Thoracic aorta (tissue), 2 donors: ENCODE results near the gene TAF6. TPM values are rescaled to one million over a fixed set of nuclear protein-coding genes. Genes with fewer than 3 reads are reported as not detected.

Experiments used
- ATAC-seq: fragments of 150-250 bp; one replicate; pipeline ENCODE4 v1.8.0; 2017; ENCODE audit warnings: low read depth; ENCODE audit not compliant: insufficient number of reproducible peaks, low FRiP score
- DNase-seq: peaks from one replicate; pipeline ENCODE4 v3.0.0-alpha.2; 2020; ENCODE audit warnings: low spot score
- H3K27ac ChIP-seq, 2 donors: fragments of 200-600 bp; sonication (generic); 1 replicate in 1 of 2; 2 replicates in 1 of 2; pipeline ENCODE4 v1.5.1; 2016; ENCODE audit warnings: mild to moderate bottlenecking in 2 of 2, moderate library complexity in 2 of 2
- H3K27me3 ChIP-seq: fragments of 200-600 bp; sonication (generic); replicated peaks from 2 replicates; pipeline ENCODE4 v1.6.0; 2016; ENCODE audit warnings: mild to moderate bottlenecking; ENCODE audit not compliant: insufficient read depth
- H3K36me3 ChIP-seq: fragments of 200-600 bp; sonication (generic); one replicate; pipeline ENCODE4 v1.5.1; 2016
- H3K4me1 ChIP-seq, 2 donors: fragments of 200-600 bp; sonication (generic); 1 replicate in 1 of 2; 2 replicates in 1 of 2; pipeline versions ENCODE4 v1.5.1 to v1.6.0; 2016; ENCODE audit warnings: low read depth in 2 of 2, mild to moderate bottlenecking in 1 of 2; ENCODE audit not compliant: control insufficient read depth in 1 of 2
- H3K4me3 ChIP-seq: fragments of 200-600 bp; sonication (generic); 2 replicates; pipeline ENCODE4 v1.5.1; 2016; ENCODE audit warnings: mild to moderate bottlenecking
- H3K9me3 ChIP-seq: fragments of 200-600 bp; sonication (generic); 2 replicates; pipeline ENCODE4 v1.5.1; 2016
- CTCF ChIP-seq: fragments of 200-600 bp; sonication (generic); IDR thresholded peaks from one replicate; pipeline ENCODE4 v1.5.1; 2019; ENCODE audit warnings: antibody characterized with exemption
- total RNA-seq, 2 donors: library from RNA; depleted of rRNA; stranded (reverse); fragments of >200 nt; gene quantifications; one replicate each; pipeline versions ENCODE4 v1.1.0 to v1.2.3, GENCODE V29; 2016

The TAF6 gene
- total RNA-seq, 2 donors from 2014 or later = 48.0 to 72.8 TPM

DNA sequence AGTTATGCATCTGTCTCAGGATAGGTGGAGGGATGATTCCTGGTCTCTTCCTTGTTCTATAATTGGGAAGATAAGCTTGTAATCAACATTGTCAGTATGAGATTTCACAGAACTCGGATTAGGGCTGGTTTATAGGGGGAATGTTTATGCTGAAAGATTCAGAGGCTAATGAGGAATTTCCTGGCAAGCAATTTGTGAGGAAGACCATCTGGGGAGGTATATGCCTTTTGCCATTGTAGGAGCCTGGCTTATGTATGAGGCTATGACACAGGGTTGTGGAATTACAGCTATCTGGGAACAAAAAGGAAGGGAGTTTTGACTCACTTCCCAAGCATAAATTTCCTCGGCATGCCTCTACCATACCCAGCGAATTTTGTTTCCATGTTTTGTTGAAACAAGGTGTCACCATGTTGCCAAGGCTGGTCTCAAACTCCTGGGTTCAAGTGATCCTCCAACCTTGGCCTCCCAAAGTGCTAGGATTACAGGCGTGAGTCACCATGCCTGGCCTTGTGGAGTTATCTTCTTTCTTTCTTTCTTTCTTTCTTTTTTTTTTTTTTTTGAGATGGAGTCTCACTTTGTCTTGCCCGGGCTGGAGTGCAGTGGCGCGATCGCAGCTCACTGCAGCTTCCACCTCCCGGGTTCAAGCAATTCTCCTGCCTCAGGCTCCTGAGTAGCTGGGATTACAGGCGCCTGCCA lies 32.0 kb downstream of the TAF6 start:
- Histone ChIP-seq H3K4me1 (peaks cover 12 to 22% of the 10 kb centered on the region in 2 donors), H3K4me3 (no peak overlapping the region), H3K27me3 (no peaks in the 10 kb centered on the region), H3K9me3 (no peaks in the 10 kb centered on the region), H3K27ac (peak overlapping the region in 1 of 2 donors; percentile 72), H3K36me3 (peaks cover 16% of the 10 kb centered on the region)
- ATAC-seq (no peak), DNase-seq (no peak)
- TF ChIP-seq CTCF = no peak

GRCh38 chr7:100085515-100085914 lies 33.6 kb downstream of the TAF6 start:
- no peak overlapping the region for H3K27ac ChIP-seq
- peaks cover 19 to 31% of the 10 kb centered on the region in 2 donors for H3K4me1 ChIP-seq
- no peaks in the 10 kb centered on the region for H3K36me3 ChIP-seq
- no peaks in the 10 kb centered on the region for H3K27me3 ChIP-seq
- no peak for ATAC-seq
- H3K9me3 ChIP-seq = no peaks in the 10 kb centered on the region
- no peak for TF ChIP-seq CTCF
- DNase-seq = no peak
- H3K4me3 ChIP-seq = no peak overlapping the region

- H3K27ac ChIP-seq = no peak overlapping the region
Observed at GRCh38 chr7:100082978-100083377, 36.2 kb downstream of the TAF6 start.

GRCh38 chr7:100081535-100082102 lies 37.5 kb downstream of the TAF6 start, which contains the start of gene ZNF3:
Gene ZNF3, minus strand, starts transcription at chr7:100081723. Its CDS starts 4,366 bp downstream, at chr7:100077357.
- peaks cover 10% of the 10 kb centered on the region for H3K36me3 ChIP-seq
- H3K4me3 ChIP-seq = peak within 1 kb of the TSS; percentile 80
- H3K27ac ChIP-seq = peak within 1 kb of the TSS; percentile 70 to 86
- no peaks in the 10 kb centered on the region for H3K9me3 ChIP-seq
- DNase-seq (peak; percentile 97), ATAC-seq (peak; percentile 97)
- H3K4me1 ChIP-seq = peaks cover 19 to 34% of the 10 kb centered on the region in 2 donors
- TF ChIP-seq CTCF = peak; percentile 95
- H3K27me3 ChIP-seq = no peaks in the 10 kb centered on the region

More at GRCh38 chr7:100082978-100083377, 36.2 kb downstream of the TAF6 start:
- Histone ChIP-seq H3K36me3 (peaks cover 2% of the 10 kb centered on the region), H3K27me3 (no peaks in the 10 kb centered on the region), H3K9me3 (no peaks in the 10 kb centered on the region), H3K4me1 (peaks cover 20 to 35% of the 10 kb centered on the region in 2 donors), H3K4me3 (no peak overlapping the region)
- TF ChIP-seq CTCF = no peak
- DNase-seq = no peak
- no peak for ATAC-seq

DNA sequence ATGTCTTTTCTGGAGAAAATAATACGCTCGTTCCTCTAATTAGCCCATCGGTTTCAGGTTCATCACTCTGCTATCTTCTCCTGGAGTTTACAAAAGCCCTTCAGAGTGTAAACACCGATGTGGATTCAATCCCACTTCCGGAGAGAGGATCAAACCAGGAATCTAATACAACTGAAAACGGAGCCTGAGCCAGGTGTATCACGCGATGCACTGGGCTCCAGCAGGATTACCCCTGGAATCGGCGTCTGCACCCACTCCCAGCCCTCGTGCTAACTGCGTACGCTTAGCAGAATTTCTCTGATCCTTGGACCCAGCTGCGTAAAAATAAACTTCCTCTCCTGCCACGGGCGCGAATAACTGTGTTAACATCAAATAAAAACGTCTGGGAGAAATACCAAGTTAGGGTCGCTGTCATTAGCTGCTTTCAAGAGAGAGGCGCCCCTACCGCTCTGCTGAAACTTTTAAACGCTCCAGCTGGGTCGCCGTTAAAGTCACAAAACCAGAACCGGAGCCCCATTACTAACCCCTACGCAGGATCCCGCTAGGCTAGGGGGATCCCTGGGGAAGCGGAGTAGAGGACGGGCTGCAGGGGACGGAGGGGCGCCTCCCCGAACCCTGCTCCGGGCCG lies 38.1 kb downstream of the TAF6 start:
- H3K9me3 ChIP-seq = no peaks in the 10 kb centered on the region
- peaks cover 19 to 34% of the 10 kb centered on the region in 2 donors for H3K4me1 ChIP-seq
- H3K27me3 ChIP-seq = no peaks in the 10 kb centered on the region
- peaks cover 16% of the 10 kb centered on the region for H3K36me3 ChIP-seq
- ATAC-seq (peak; percentile 4), DNase-seq (no peak)
- H3K27ac ChIP-seq = peak overlapping the region; percentile 63 to 86
- H3K4me3 ChIP-seq = peak overlapping the region; percentile 80
- no peak for TF ChIP-seq CTCF
